ENCODE data around the gene DTNA.

DNA sequence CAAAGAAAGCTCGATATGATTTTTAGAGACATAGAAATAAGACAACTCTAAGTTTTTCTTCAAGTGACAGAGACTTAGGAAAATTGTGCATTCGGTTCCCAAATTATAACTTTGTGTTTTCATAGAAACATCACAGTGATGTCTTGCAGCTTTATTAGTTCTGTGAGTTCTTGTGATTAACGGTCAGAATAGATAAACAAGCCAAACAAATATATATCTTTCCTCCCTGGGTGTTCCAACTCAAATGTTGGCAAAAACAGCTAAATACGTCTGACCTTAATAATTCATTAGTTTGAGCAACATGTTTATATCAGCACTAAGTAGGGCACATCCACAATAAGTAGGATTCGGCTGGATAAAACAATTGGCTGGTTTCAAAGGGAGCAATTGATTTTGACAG lies 47.6 kb downstream of the DTNA start:
- TF ChIP-seq EZH2 (IDR thresholded peaks at IDR 0.05; ENCODE audit: low read depth), result no peak
- TF ChIP-seq, protein P1, sequence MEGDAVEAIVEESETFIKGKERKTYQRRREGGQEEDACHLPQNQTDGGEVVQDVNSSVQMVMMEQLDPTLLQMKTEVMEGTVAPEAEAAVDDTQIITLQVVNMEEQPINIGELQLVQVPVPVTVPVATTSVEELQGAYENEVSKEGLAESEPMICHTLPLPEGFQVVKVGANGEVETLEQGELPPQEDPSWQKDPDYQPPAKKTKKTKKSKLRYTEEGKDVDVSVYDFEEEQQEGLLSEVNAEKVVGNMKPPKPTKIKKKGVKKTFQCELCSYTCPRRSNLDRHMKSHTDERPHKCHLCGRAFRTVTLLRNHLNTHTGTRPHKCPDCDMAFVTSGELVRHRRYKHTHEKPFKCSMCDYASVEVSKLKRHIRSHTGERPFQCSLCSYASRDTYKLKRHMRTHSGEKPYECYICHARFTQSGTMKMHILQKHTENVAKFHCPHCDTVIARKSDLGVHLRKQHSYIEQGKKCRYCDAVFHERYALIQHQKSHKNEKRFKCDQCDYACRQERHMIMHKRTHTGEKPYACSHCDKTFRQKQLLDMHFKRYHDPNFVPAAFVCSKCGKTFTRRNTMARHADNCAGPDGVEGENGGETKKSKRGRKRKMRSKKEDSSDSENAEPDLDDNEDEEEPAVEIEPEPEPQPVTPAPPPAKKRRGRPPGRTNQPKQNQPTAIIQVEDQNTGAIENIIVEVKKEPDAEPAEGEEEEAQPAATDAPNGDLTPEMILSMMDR (conservative IDR thresholded peaks at IDR 0.05), result no peak
